OCI-LY1 (cell line): ENCODE data around the gene RBMS3.
"Not testable (repeated sequence)": the region's sequence is repeated elsewhere in the genome, so short reads cannot be mapped to it uniquely, and the experiment has no call there.

Experiments used
- H2AFZ ChIP-seq: fragments of 200-600 bp; sonication (generic), shearing (Covaris generic); 2 replicates; pipeline ENCODE4 v1.6.0; 2014; ENCODE audit warnings: antibody characterized with exemption, mild to moderate bottlenecking, low read length
- H3F3A ChIP-seq: fragments of 200-600 bp; sonication (generic), shearing (Covaris generic); 2 replicates; pipeline ENCODE4 v1.6.0; 2014; ENCODE audit warnings: mild to moderate bottlenecking, antibody characterized with exemption, low read length, moderate library complexity; ENCODE audit not compliant: insufficient read depth
- H3K27ac ChIP-seq: fragments of 200-600 bp; sonication (generic); 2 replicates; pipeline ENCODE4 v1.5.1; 2014; ENCODE audit warnings: low read length, mixed run types, mild to moderate bottlenecking, low read depth; ENCODE audit not compliant: poor library complexity, severe bottlenecking
- H3K27me3 ChIP-seq: fragments of 200-600 bp; sonication (generic); 2 replicates; pipeline ENCODE4 v1.6.0; 2014; ENCODE audit warnings: antibody characterized with exemption, mild to moderate bottlenecking, low read length, moderate library complexity; ENCODE audit not compliant: insufficient read depth
- H3K36me3 ChIP-seq: fragments of 200-600 bp; sonication (generic); 2 replicates; pipeline ENCODE4 v1.6.1; 2014; ENCODE audit warnings: mild to moderate bottlenecking, antibody characterized with exemption, low read length, moderate library complexity, mixed read lengths; ENCODE audit not compliant: insufficient read depth
- H3K4me1 ChIP-seq: fragments of 200-600 bp; sonication (generic); 2 replicates; pipeline ENCODE4 v1.5.1; 2014; ENCODE audit warnings: mild to moderate bottlenecking, low read length, moderate library complexity; ENCODE audit not compliant: insufficient read depth, severe bottlenecking
- H3K4me2 ChIP-seq: fragments of 200-600 bp; sonication (generic), shearing (Covaris generic); 2 replicates; pipeline ENCODE4 v1.6.1; 2014; ENCODE audit warnings: low read length
- H3K4me3 ChIP-seq: fragments of 200-600 bp; sonication (generic); 2 replicates; pipeline ENCODE4 v1.5.1; 2014; ENCODE audit warnings: low read length, low read depth, mild to moderate bottlenecking, mixed read lengths; ENCODE audit not compliant: poor library complexity, severe bottlenecking
- H3K79me2 ChIP-seq: fragments of 200-600 bp; shearing (Covaris generic); 2 replicates; pipeline ENCODE4 v1.6.1; 2016; ENCODE audit warnings: mixed run types, low read length, mixed read lengths; ENCODE audit not compliant: insufficient read depth
- H3K9ac ChIP-seq: fragments of 200-600 bp; sonication (generic), shearing (Covaris generic); 2 replicates; pipeline ENCODE4 v1.6.1; 2014; ENCODE audit warnings: mild to moderate bottlenecking, low read length, mixed read lengths
- H3K9me2 ChIP-seq: fragments of 200-600 bp; sonication (generic), shearing (Covaris generic); 2 replicates; pipeline ENCODE4 v1.6.1; 2014; ENCODE audit warnings: low read depth, mild to moderate bottlenecking, low read length, mixed read lengths
- H3K9me3 ChIP-seq: fragments of 200-600 bp; shearing (Covaris generic); 2 replicates; pipeline ENCODE4 v1.6.1; 2014; ENCODE audit warnings: low read length, mixed read lengths
- H4K20me1 ChIP-seq: fragments of 200-600 bp; sonication (generic), shearing (Covaris generic); 2 replicates; pipeline ENCODE4 v1.6.0; 2016; ENCODE audit warnings: mild to moderate bottlenecking, low read length; ENCODE audit not compliant: insufficient read depth
- CTCF ChIP-seq: fragments of 200-600 bp; sonication (generic), shearing (Covaris generic); IDR thresholded peaks from 2 replicates; pipeline ENCODE4 v1.5.1; 2017; ENCODE audit warnings: mild to moderate bottlenecking, antibody characterized with exemption, low read length, moderate library complexity, mixed read lengths
- EZH2 ChIP-seq: fragments of 200-600 bp; sonication (generic), shearing (Covaris generic); IDR thresholded peaks from 2 replicates; pipeline ENCODE4 v1.8.0; 2017; ENCODE audit warnings: borderline replicate concordance, mixed run types, mild to moderate bottlenecking, antibody characterized with exemption, low read length, moderate library complexity, mixed read lengths

The RBMS3 gene

GRCh38 chr3:29392625-29393388, 111.9 kb downstream of the RBMS3 start:
- H3K79me2 ChIP-seq, result no peaks in the 10 kb centered on the region

DNA sequence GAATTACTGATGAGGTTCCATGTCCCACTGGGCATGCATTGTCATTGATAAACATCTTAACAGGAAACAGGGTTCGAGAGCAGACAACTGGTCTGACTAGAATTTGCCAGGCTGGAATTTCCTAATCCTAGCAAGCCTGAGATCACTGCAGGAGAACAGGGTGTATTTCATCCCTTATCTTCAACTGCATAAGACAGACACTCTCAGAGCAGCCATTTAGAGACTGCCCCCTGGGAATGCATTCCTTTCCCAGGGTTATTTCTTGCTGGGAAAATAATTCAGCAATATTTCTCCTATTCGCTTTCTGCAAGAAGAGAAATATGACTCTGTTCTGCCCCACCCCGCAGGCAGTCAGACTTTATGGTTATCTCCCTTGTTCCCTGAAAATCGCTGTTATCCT, 113.1 kb downstream of the RBMS3 start:
- H3F3A ChIP-seq, H3K27me3 ChIP-seq, H3K36me3 ChIP-seq, H3K4me3 ChIP-seq, H3K27ac ChIP-seq, H3K9ac ChIP-seq, H3K9me2 ChIP-seq, H4K20me1 ChIP-seq, H3K9me3 ChIP-seq, H3K4me2 ChIP-seq, H2AFZ ChIP-seq, H3K79me2 ChIP-seq: not testable (repeated sequence)
- H3K4me1 ChIP-seq, result peaks cover 46% of the 10 kb centered on the region

More at GRCh38 chr3:29392625-29393388, 111.9 kb downstream of the RBMS3 start:
- peaks cover 4% of the 10 kb centered on the region; the same call in 1 of the 2 replicates for H3K36me3 ChIP-seq
- no peaks in the 10 kb centered on the region; the same call in 1 of the 2 replicates for H3F3A ChIP-seq
- no peak overlapping the region for H2AFZ ChIP-seq
- no peaks in the 10 kb centered on the region for H3K27me3 ChIP-seq
- H3K4me3 ChIP-seq, result no peak overlapping the region
- no peak for TF ChIP-seq CTCF
- no peak for TF ChIP-seq EZH2
- no peak overlapping the region for H3K4me2 ChIP-seq
- H3K27ac ChIP-seq, result peak overlapping the region; percentile 16
- H3K4me1 ChIP-seq, result peaks cover 46% of the 10 kb centered on the region
- H3K9me2 ChIP-seq, result no peaks in the 10 kb centered on the region
- H4K20me1 ChIP-seq, result no peaks in the 10 kb centered on the region
- H3K9me3 ChIP-seq, result no peaks in the 10 kb centered on the region; the same call in 1 of the 2 replicates
- H3K9ac ChIP-seq, result no peak overlapping the region

DNA sequence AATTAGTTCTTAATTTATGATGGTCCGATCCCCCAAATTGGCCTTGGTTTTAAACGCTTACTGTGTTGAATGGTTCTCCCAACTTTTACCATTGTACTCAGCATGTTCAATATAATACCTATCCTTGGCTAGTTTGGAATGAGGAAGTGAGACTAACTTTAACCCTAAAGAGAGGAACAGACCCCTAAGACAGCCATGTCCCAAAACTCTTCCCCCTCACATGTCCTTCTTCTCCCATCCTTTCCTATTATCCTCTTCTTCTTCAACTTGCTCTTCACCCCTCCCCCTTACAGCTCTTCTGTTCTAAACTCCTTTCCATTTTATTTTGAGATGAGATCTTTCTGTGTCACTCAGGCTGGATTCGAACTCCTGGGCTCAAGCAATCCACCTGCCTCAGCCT, 116.5 kb downstream of the RBMS3 start:
- H4K20me1 ChIP-seq, result no peaks in the 10 kb centered on the region
- no peaks in the 10 kb centered on the region for H3K9me2 ChIP-seq
- TF ChIP-seq CTCF, result no peak
- TF ChIP-seq EZH2, result no peak

More for the DNA sequence above, 116.5 kb downstream of the RBMS3 start:
- H3K27me3 ChIP-seq, result no peaks in the 10 kb centered on the region
- no peaks in the 10 kb centered on the region for H3K36me3 ChIP-seq
- H2AFZ ChIP-seq, result no peak overlapping the region
- no peak overlapping the region for H3K9ac ChIP-seq
- H3K4me1 ChIP-seq, result peaks cover 58% of the 10 kb centered on the region
- no peak overlapping the region for H3K4me2 ChIP-seq
- no peaks in the 10 kb centered on the region; the same call in 1 of the 2 replicates for H3K9me3 ChIP-seq
- H3K4me3 ChIP-seq, result no peak overlapping the region
- no peaks in the 10 kb centered on the region; the same call in 1 of the 2 replicates for H3F3A ChIP-seq
- H3K79me2 ChIP-seq, result peaks cover 4% of the 10 kb centered on the region
- peak overlapping the region; percentile 55 for H3K27ac ChIP-seq
